Left lung (tissue), 10 donors: ENCODE data around the gene HAPLN2. TPM values are rescaled to one million over a fixed set of nuclear protein-coding genes. Genes with fewer than 3 reads are reported as not detected.

Experiments
- ATAC-seq: fragments of 200-7000 bp; cut with Tn5 transposase; one replicate; pipeline ENCODE4 v1.9.1; 2020; ENCODE audit warnings: moderate library complexity
- DNase-seq, 4 donors: peaks; one replicate each; pipeline ENCODE4 v3.0.0-alpha.2; 2013 to 2020
- H3K27ac ChIP-seq, 2 donors: fragments of 200-600 bp; sonication (generic) in 1 of 2; one replicate each; pipeline versions ENCODE4 v1.5.0 to v1.8.0; 2020 to 2021
- H3K27me3 ChIP-seq, 2 donors: fragments of 200-600 bp; sonication (generic) in 1 of 2; one replicate each; pipeline versions ENCODE4 v1.5.0 to v1.8.0; 2020 to 2021
- H3K36me3 ChIP-seq, 2 donors: fragments of 200-600 bp; sonication (generic) in 1 of 2; one replicate each; pipeline versions ENCODE4 v1.5.0 to v1.8.0; 2020 to 2021
- H3K4me1 ChIP-seq, 2 donors: fragments of 200-600 bp; one replicate each; pipeline ENCODE4 v1.8.0; 2021
- H3K4me3 ChIP-seq, 2 donors: fragments of 200-600 bp; sonication (generic) in 1 of 2; one replicate each; pipeline versions ENCODE4 v1.5.0 to v1.8.0; 2020 to 2021; ENCODE audit warnings: mild to moderate bottlenecking in 1 of 2
- H3K9me3 ChIP-seq, 2 donors: fragments of 200-600 bp; sonication (generic) in 1 of 2; one replicate each; pipeline versions ENCODE4 v1.5.0 to v1.8.0; 2020 to 2021
- CTCF ChIP-seq, 2 donors: fragments of 200-600 bp; sonication (generic) in 1 of 2; IDR thresholded peaks; one replicate each; pipeline versions ENCODE4 v1.5.0 to v1.8.0; 2021; ENCODE audit warnings: antibody characterized with exemption in 2 of 2
- intact Hi-C, 2 donors: fragments of 100-400 bp; cut with DNase I; formaldehyde crosslinking; loops; one replicate each; pipeline versions ENCODE4 v1.11.2 to v1.14.2; 2022
- polyA plus RNA-seq, 6 donors: library from polyadenylated mRNA; unstranded; fragments of 120-200 nt; gene quantifications; one replicate each; pipeline ENCODE4 v1.2.1, GENCODE V29; 2013; ENCODE audit not compliant: insufficient read length in 6 of 6
- total RNA-seq, 2 donors: library from RNA; stranded (reverse); fragmentation: NEBNext Ultra II Directional; extraction: Animal tissue kit (Norgen Biotek cat#: 25700); gene quantifications; one replicate each; pipeline ENCODE4 v1.2.1, GENCODE V29; 2021
- donor health status: DM: no; HTN: yes; CAD: no.
- donor health status: DM: no; HTN: no; CAD: no.

The HAPLN2 gene
- total and polyA plus RNA-seq, 8 donors: 0.15 to 0.50 (median 0.33) TPM; not detected in 1

- H3K9me3 ChIP-seq: no peaks in the 10 kb centered on the region
- H3K4me3 ChIP-seq: no peak overlapping the region
- ATAC-seq: no peak
- peaks cover 0 to 17% of the 10 kb centered on the region in 2 donors for H3K27me3 ChIP-seq
- TF ChIP-seq CTCF (IDR thresholded peaks at IDR 0.05): no peak
- intact Hi-C loops: no loop called here
- DNase-seq: peak in 1 of 4 donors; percentile 61
- peak overlapping the region in 1 of 2 donors; percentile 73 for H3K27ac ChIP-seq
- H3K36me3 ChIP-seq: no peaks in the 10 kb centered on the region
- H3K4me1 ChIP-seq: peaks cover 21 to 60% of the 10 kb centered on the region in 2 donors
These were observed 49.8 kb downstream of the HAPLN2 start for GRCh38 chr1:156668801-156669637.

- H3K27ac ChIP-seq: peak overlapping the region in 1 of 2 donors; percentile 73
These were observed 50.6 kb downstream of the HAPLN2 start for GRCh38 chr1:156669794-156670193.

GRCh38 chr1:156670359-156670758 is 51.1 kb downstream of the HAPLN2 start:
- Histone ChIP-seq H3K4me3 (no peak overlapping the region), H3K36me3 (no peaks in the 10 kb centered on the region), H3K9me3 (no peaks in the 10 kb centered on the region), H3K4me1 (peaks cover 12 to 57% of the 10 kb centered on the region in 2 donors), H3K27me3 (peaks cover 0 to 29% of the 10 kb centered on the region in 2 donors), H3K27ac (peak overlapping the region; percentile 19 to 73)
- no peak for ATAC-seq
- no peak for TF ChIP-seq CTCF (IDR thresholded peaks at IDR 0.05)
- peak in 1 of 4 donors; percentile 57 for DNase-seq
- intact Hi-C loops: no loop called here

More at GRCh38 chr1:156669794-156670193, 50.6 kb downstream of the HAPLN2 start:
- Histone ChIP-seq H3K27me3 (peaks cover 0 to 23% of the 10 kb centered on the region in 2 donors), H3K4me1 (peaks cover 15 to 60% of the 10 kb centered on the region in 2 donors), H3K4me3 (no peak overlapping the region), H3K9me3 (no peaks in the 10 kb centered on the region), H3K36me3 (no peaks in the 10 kb centered on the region)
- ATAC-seq (no peak), DNase-seq (peak in 1 of 4 donors; percentile 28)
- intact Hi-C loops: no loop called here
- TF ChIP-seq CTCF (IDR thresholded peaks at IDR 0.05): no peak

- no peak for ATAC-seq
These were observed 51.6 kb downstream of the HAPLN2 start for GRCh38 chr1:156670791-156671190.

More at GRCh38 chr1:156670791-156671190, 51.6 kb downstream of the HAPLN2 start:
- H3K27me3 ChIP-seq: peaks cover under 1 to 33% of the 10 kb centered on the region in 2 donors
- H3K36me3 ChIP-seq: no peaks in the 10 kb centered on the region
- TF ChIP-seq CTCF (IDR thresholded peaks at IDR 0.05): no peak
- H3K27ac ChIP-seq: peak overlapping the region; percentile 19 to 73
- intact Hi-C loops: no loop called here
- H3K9me3 ChIP-seq: no peaks in the 10 kb centered on the region
- peak in 1 of 4 donors; percentile 36 for DNase-seq
- H3K4me1 ChIP-seq: peaks cover 9 to 53% of the 10 kb centered on the region in 2 donors
- H3K4me3 ChIP-seq: no peak overlapping the region
